H9 (cell line): ENCODE data around the gene SDC4. TPM values are rescaled to one million over a fixed set of nuclear protein-coding genes. Genes with fewer than 3 reads are reported as not detected.

Experiments used
- DNase-seq: peaks from one replicate; pipeline ENCODE4 v3.0.0-alpha.2; 2017
- H2AFZ ChIP-seq: one replicate; pipeline ENCODE4 v1.6.1; 2013; ENCODE audit warnings: mild to moderate bottlenecking, low read length, control low read depth, moderate library complexity
- H2AK5ac ChIP-seq: 2 replicates; pipeline ENCODE4 v1.6.1; 2013; ENCODE audit warnings: low read length, control low read depth, mixed read lengths; ENCODE audit not compliant: insufficient read length
- H2BK120ac ChIP-seq: one replicate; pipeline ENCODE4 v1.6.1; 2013; ENCODE audit warnings: low read depth, mild to moderate bottlenecking, low read length, control low read depth, inconsistent platforms; ENCODE audit not compliant: poor library complexity, severe bottlenecking
- H2BK12ac ChIP-seq: 2 replicates; pipeline ENCODE4 v1.6.1; 2013; ENCODE audit warnings: low read length, control low read depth, mixed read lengths, low read depth; ENCODE audit not compliant: insufficient read length
- H2BK15ac ChIP-seq: 2 replicates; pipeline ENCODE4 v1.6.1; 2013; ENCODE audit warnings: low read depth, low read length, control low read depth
- H2BK20ac ChIP-seq: one replicate; pipeline ENCODE4 v1.6.1; 2013; ENCODE audit warnings: low read depth, mild to moderate bottlenecking, low read length, control low read depth, inconsistent platforms; ENCODE audit not compliant: poor library complexity, severe bottlenecking
- H2BK5ac ChIP-seq: 2 replicates; pipeline ENCODE4 v1.6.1; 2013; ENCODE audit warnings: low read length, control low read depth, mixed read lengths; ENCODE audit not compliant: insufficient read length
- H3K14ac ChIP-seq: 2 replicates; pipeline ENCODE4 v1.6.1; 2013; ENCODE audit warnings: low read length, control low read depth; ENCODE audit not compliant: insufficient read depth
- H3K18ac ChIP-seq: 2 replicates; pipeline ENCODE4 v1.6.1; 2013; ENCODE audit warnings: low read depth, mild to moderate bottlenecking, mixed read lengths, low read length, control low read depth; ENCODE audit not compliant: insufficient read length
- H3K23ac ChIP-seq: 2 replicates; pipeline ENCODE4 v1.6.1; 2013; ENCODE audit warnings: low read length, control low read depth, mixed read lengths, low read depth; ENCODE audit not compliant: insufficient read length
- H3K23me2 ChIP-seq: 2 replicates; pipeline ENCODE4 v1.6.1; 2013; ENCODE audit warnings: low read depth, mild to moderate bottlenecking, mixed read lengths, low read length, control low read depth; ENCODE audit not compliant: insufficient read length, poor library complexity, severe bottlenecking
- H3K27ac ChIP-seq: 2 replicates; pipeline ENCODE4 v1.5.1; 2013; ENCODE audit warnings: low read length, control low read depth, mixed read lengths, low read depth; ENCODE audit not compliant: insufficient read length
- H3K27me3 ChIP-seq: 2 replicates; pipeline ENCODE4 v1.6.1; 2013; ENCODE audit warnings: low read length, control low read depth, inconsistent platforms; ENCODE audit not compliant: insufficient read depth
- H3K4ac ChIP-seq: 2 replicates; pipeline ENCODE4 v1.6.1; 2013; ENCODE audit warnings: low read depth, mild to moderate bottlenecking, control low read depth, inconsistent platforms, low read length, moderate library complexity
- H3K4me1 ChIP-seq: 2 replicates; pipeline ENCODE4 v1.6.1; 2013; ENCODE audit warnings: low read length, control low read depth, inconsistent platforms; ENCODE audit not compliant: insufficient read depth
- H3K4me2 ChIP-seq: 2 replicates; pipeline ENCODE4 v1.6.1; 2013; ENCODE audit warnings: low read length, control low read depth, mixed read lengths; ENCODE audit not compliant: insufficient read length, insufficient read depth
- H3K56ac ChIP-seq: 2 replicates; pipeline ENCODE4 v1.6.1; 2013; ENCODE audit warnings: low read depth, mild to moderate bottlenecking, mixed read lengths, low read length, control low read depth; ENCODE audit not compliant: insufficient read length
- H3K79me1 ChIP-seq: 2 replicates; pipeline ENCODE4 v1.6.1; 2013; ENCODE audit warnings: low read depth, mild to moderate bottlenecking, moderate library complexity, low read length, control low read depth, inconsistent platforms; ENCODE audit not compliant: insufficient read depth, poor library complexity, severe bottlenecking
- H3K79me2 ChIP-seq: 2 replicates; pipeline ENCODE4 v1.6.1; 2013; ENCODE audit warnings: low read length, control low read depth, inconsistent platforms; ENCODE audit not compliant: insufficient read depth
- H3K9ac ChIP-seq: 2 replicates; pipeline ENCODE4 v1.6.1; 2013; ENCODE audit warnings: low read length, control low read depth, mixed read lengths; ENCODE audit not compliant: insufficient read length; ENCODE audit errors: extremely low read depth
- H3K9me3 ChIP-seq: one replicate; pipeline ENCODE4 v1.6.1; 2013; ENCODE audit warnings: low read depth, low read length, inconsistent platforms; ENCODE audit not compliant: control insufficient read depth
- H3T11ph ChIP-seq: one replicate; pipeline ENCODE4 v1.6.1; 2013; ENCODE audit warnings: mild to moderate bottlenecking, low read length, control low read depth, inconsistent platforms
- H4K20me1 ChIP-seq: one replicate; pipeline ENCODE4 v1.6.1; 2013; ENCODE audit not compliant: control insufficient read depth, insufficient read length, insufficient read depth
- H4K5ac ChIP-seq: 2 replicates; pipeline ENCODE4 v1.6.1; 2013; ENCODE audit warnings: low read depth, mild to moderate bottlenecking, mixed read lengths, low read length, control low read depth; ENCODE audit not compliant: insufficient read length
- H4K8ac ChIP-seq: replicated peaks from 2 replicates; pipeline ENCODE4 v1.6.1; 2013; ENCODE audit warnings: low read length, control low read depth, mixed read lengths, low read depth; ENCODE audit not compliant: insufficient read length
- H4K91ac ChIP-seq: 2 replicates; pipeline ENCODE4 v1.6.1; 2013; ENCODE audit warnings: low read depth, mild to moderate bottlenecking, moderate library complexity, mixed read lengths, low read length, control low read depth; ENCODE audit not compliant: insufficient read length
- H3K27ac Mint-ChIP-seq, 3 experiments: 2 replicates in 2 of 3; 3 replicates in 1 of 3; pipeline ENCODE4 v1.8.0; 2020 to 2021; ENCODE audit warnings: mixed read lengths in 3 of 3, mild to moderate bottlenecking in 1 of 3, moderate library complexity in 1 of 3
- H3K27me3 Mint-ChIP-seq: 2 replicates; pipeline ENCODE4 v1.8.0; 2021; ENCODE audit warnings: low read depth, mild to moderate bottlenecking, moderate library complexity, mixed read lengths
- H3K36me3 Mint-ChIP-seq, 3 experiments: 2 replicates in 2 of 3; 3 replicates in 1 of 3; pipeline ENCODE4 v1.8.0; 2020 to 2021; ENCODE audit warnings: low read depth in 3 of 3, mixed read lengths in 3 of 3; ENCODE audit not compliant: insufficient read depth in 1 of 3
- H3K4me1 Mint-ChIP-seq, 2 experiments: 2 replicates each; pipeline ENCODE4 v1.8.0; 2020; ENCODE audit warnings: mixed read lengths in 2 of 2
- H3K4me3 Mint-ChIP-seq, 2 experiments: 2 replicates in 1 of 2; 3 replicates in 1 of 2; pipeline ENCODE4 v1.8.0; 2020 to 2021; ENCODE audit warnings: mild to moderate bottlenecking in 2 of 2, mixed read lengths in 2 of 2, moderate library complexity in 1 of 2
- H3K9me3 Mint-ChIP-seq, 2 experiments: 2 replicates in 1 of 2; 3 replicates in 1 of 2; pipeline ENCODE4 v1.8.0; 2020; ENCODE audit warnings: mild to moderate bottlenecking in 2 of 2, mixed read lengths in 2 of 2, moderate library complexity in 1 of 2
- WGBS: extraction: QIAGEN DNeasy Blood & Tissue Kit; methylation state at CpG from one replicate; pipeline ENCODE4 v1.1.7; 2013; ENCODE audit warnings: missing lambda C conversion rate, low lambda C conversion rate, mixed read lengths; ENCODE audit not compliant: insufficient read length; ENCODE audit errors: extremely low coverage; 5-methylcytosine and 5-hydroxymethylcytosine counted together
- total RNA-seq: library from RNA; stranded (reverse); gene quantifications from 2 replicates; pipeline ENCODE4 v1.2.1, GENCODE V29; 2021
- TF ChIP-seq, protein P1 (sequence below): fragments of 200-600 bp; sonication (generic); conservative IDR thresholded peaks from 3 replicates; pipeline ENCODE4 v1.8.0; 2021; ENCODE audit warnings: antibody characterized with exemption, mild to moderate bottlenecking

Gene SDC4
- total RNA-seq, 1 experiment from 2014 or later = 50.7 TPM

DNA sequence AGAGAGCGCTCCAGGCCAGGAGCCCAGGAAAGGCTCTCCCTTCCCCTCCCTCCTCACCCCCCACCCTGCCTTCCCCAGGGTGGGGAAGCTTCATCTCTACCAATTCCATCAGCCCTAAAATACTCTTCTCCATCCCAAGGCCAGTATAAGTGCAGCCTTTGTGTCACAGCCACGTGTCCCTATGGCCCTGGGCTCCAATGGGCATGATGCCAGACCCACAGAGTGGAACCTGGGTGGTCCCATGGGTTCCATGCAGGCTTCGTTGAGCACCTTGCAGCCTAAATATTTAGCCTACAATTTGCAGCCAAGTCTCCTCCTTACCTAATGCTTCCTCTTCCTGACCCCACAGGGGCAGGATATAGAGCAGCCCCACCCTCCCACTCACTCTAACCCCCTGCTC, 39.1 kb downstream of the SDC4 start:
- peaks cover 4 to 6% of the 10 kb centered on the region in 2 experiments; a peak in 2 of 5 replicates for H3K9me3 Mint-ChIP-seq
- H3K23me2 ChIP-seq = peaks cover 2% of the 10 kb centered on the region
- H3K79me1 ChIP-seq = no peaks in the 10 kb centered on the region
- H4K5ac ChIP-seq = no peak overlapping the region
- H4K91ac ChIP-seq = no peak overlapping the region
- peaks cover 10 to 22% of the 10 kb centered on the region in 2 experiments for H3K4me1 Mint-ChIP-seq
- no peak overlapping the region for H3K23ac ChIP-seq
- peaks cover 34% of the 10 kb centered on the region for H3K27me3 Mint-ChIP-seq
- no peaks in the 10 kb centered on the region for H4K20me1 ChIP-seq
- WGBS = no CpG with 5 or more reads among the region's 3 CpGs
- H2BK5ac ChIP-seq = no peak overlapping the region
- no peak overlapping the region for H3K56ac ChIP-seq
- DNase-seq = peak; percentile 10
- H2AK5ac ChIP-seq = no peak overlapping the region
- no peak overlapping the region for H4K8ac ChIP-seq
- no peak overlapping the region for H3K27ac ChIP-seq
- H3K79me2 ChIP-seq = no peaks in the 10 kb centered on the region
- no peak overlapping the region for H3K18ac ChIP-seq
- no peak overlapping the region for H2BK15ac ChIP-seq
- H3K4ac ChIP-seq = no peak overlapping the region
- TF ChIP-seq, protein P1, sequence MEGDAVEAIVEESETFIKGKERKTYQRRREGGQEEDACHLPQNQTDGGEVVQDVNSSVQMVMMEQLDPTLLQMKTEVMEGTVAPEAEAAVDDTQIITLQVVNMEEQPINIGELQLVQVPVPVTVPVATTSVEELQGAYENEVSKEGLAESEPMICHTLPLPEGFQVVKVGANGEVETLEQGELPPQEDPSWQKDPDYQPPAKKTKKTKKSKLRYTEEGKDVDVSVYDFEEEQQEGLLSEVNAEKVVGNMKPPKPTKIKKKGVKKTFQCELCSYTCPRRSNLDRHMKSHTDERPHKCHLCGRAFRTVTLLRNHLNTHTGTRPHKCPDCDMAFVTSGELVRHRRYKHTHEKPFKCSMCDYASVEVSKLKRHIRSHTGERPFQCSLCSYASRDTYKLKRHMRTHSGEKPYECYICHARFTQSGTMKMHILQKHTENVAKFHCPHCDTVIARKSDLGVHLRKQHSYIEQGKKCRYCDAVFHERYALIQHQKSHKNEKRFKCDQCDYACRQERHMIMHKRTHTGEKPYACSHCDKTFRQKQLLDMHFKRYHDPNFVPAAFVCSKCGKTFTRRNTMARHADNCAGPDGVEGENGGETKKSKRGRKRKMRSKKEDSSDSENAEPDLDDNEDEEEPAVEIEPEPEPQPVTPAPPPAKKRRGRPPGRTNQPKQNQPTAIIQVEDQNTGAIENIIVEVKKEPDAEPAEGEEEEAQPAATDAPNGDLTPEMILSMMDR = no peak
- no peak overlapping the region for H2AFZ ChIP-seq
- no peaks in the 10 kb centered on the region for H3K4me1 ChIP-seq
- no peak overlapping the region for H3K27ac Mint-ChIP-seq
- no peak overlapping the region for H2BK12ac ChIP-seq
- no peaks in the 10 kb centered on the region for H3K36me3 Mint-ChIP-seq
- no peak overlapping the region for H3K4me3 Mint-ChIP-seq
- H3K4me2 ChIP-seq = no peak overlapping the region
- H3K14ac ChIP-seq = no peak overlapping the region
- no peak overlapping the region for H2BK120ac ChIP-seq
- no peak overlapping the region for H2BK20ac ChIP-seq
- H3K27me3 ChIP-seq = no peaks in the 10 kb centered on the region
- no peak overlapping the region for H3T11ph ChIP-seq
- no peaks in the 10 kb centered on the region for H3K9me3 ChIP-seq
- H3K9ac ChIP-seq = no peak overlapping the region
